ENCODE results near the gene TULP3.

The TULP3 gene

GRCh38 chr12:2912216-2912575 is 21.5 kb downstream of the TULP3 start:
- Histone ChIP-seq H3K4me3 (replicated peaks; ENCODE audit: insufficient read depth, low read length) (no peak overlapping the region), H3K27ac (replicated peaks) (no peak overlapping the region), H3K27me3 (ENCODE audit: insufficient read depth, poor library complexity, severe bottlenecking) (no peaks in the 10 kb centered on the region)
- TF ChIP-seq, protein P1, sequence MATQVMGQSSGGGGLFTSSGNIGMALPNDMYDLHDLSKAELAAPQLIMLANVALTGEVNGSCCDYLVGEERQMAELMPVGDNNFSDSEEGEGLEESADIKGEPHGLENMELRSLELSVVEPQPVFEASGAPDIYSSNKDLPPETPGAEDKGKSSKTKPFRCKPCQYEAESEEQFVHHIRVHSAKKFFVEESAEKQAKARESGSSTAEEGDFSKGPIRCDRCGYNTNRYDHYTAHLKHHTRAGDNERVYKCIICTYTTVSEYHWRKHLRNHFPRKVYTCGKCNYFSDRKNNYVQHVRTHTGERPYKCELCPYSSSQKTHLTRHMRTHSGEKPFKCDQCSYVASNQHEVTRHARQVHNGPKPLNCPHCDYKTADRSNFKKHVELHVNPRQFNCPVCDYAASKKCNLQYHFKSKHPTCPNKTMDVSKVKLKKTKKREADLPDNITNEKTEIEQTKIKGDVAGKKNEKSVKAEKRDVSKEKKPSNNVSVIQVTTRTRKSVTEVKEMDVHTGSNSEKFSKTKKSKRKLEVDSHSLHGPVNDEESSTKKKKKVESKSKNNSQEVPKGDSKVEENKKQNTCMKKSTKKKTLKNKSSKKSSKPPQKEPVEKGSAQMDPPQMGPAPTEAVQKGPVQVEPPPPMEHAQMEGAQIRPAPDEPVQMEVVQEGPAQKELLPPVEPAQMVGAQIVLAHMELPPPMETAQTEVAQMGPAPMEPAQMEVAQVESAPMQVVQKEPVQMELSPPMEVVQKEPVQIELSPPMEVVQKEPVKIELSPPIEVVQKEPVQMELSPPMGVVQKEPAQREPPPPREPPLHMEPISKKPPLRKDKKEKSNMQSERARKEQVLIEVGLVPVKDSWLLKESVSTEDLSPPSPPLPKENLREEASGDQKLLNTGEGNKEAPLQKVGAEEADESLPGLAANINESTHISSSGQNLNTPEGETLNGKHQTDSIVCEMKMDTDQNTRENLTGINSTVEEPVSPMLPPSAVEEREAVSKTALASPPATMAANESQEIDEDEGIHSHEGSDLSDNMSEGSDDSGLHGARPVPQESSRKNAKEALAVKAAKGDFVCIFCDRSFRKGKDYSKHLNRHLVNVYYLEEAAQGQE (IDR thresholded peaks at IDR 0.05; ENCODE audit: insufficient replicate concordance, low read depth): no peak
- TF ChIP-seq POLR2AphosphoS5 (IDR thresholded peaks at IDR 0.05; ENCODE audit: low read depth) (no peak), SPI1 (IDR thresholded peaks at IDR 0.05; ENCODE audit: borderline replicate concordance, low read depth) (no peak), GABPA (IDR thresholded peaks at IDR 0.05; ENCODE audit: low read depth) (no peak), CTCF (IDR thresholded peaks at IDR 0.05; ENCODE audit: insufficient read depth, low read length) (no peak)
- DNase-seq (ENCODE audit: low read depth in 1 of 2, low spot score in 1 of 2): no peak

DNA sequence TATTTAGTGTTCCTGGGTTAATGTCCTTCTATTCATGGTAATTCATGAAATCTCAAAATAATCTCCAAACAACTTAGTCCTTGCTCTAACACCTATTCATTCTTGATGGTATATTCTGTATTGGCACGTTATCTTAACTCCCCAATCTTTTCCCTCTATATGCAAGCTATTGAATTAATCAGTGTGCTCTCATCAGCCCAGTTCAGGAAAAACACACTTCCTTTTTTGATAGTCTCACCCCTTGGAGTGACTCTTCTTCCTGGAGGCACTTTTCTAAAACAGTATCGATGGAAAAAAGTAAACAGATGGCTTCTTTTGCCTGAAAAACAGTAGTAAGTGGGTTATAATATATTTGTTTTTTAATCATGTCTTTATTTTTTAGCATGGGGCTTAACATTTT is 28.6 kb downstream of the TULP3 start:
- no peak for DNase-seq (ENCODE audit: low read depth in 1 of 2, low spot score in 1 of 2)
- no peak for TF ChIP-seq POLR2AphosphoS5 (IDR thresholded peaks at IDR 0.05; ENCODE audit: low read depth)
- peak; percentile 55; the same call in 1 of the 2 replicates for TF ChIP-seq SPI1 (IDR thresholded peaks at IDR 0.05; ENCODE audit: borderline replicate concordance, low read depth)

GRCh38 chr12:2922329-2922728 is 31.6 kb downstream of the TULP3 start:
- Histone ChIP-seq H3K4me3 (replicated peaks; ENCODE audit: insufficient read depth, low read length) (no peak overlapping the region), H3K27me3 (ENCODE audit: insufficient read depth, poor library complexity, severe bottlenecking) (no peaks in the 10 kb centered on the region), H3K27ac (replicated peaks) (no peak overlapping the region)
- DNase-seq (ENCODE audit: low read depth in 1 of 2, low spot score in 1 of 2): no peak
- TF ChIP-seq GABPA (IDR thresholded peaks at IDR 0.05; ENCODE audit: low read depth): no peak
- TF ChIP-seq CTCF (IDR thresholded peaks at IDR 0.05; ENCODE audit: insufficient read depth, low read length): no peak
- no peak for TF ChIP-seq SPI1 (IDR thresholded peaks at IDR 0.05; ENCODE audit: borderline replicate concordance, low read depth)
- no peak for TF ChIP-seq POLR2AphosphoS5 (IDR thresholded peaks at IDR 0.05; ENCODE audit: low read depth)
- TF ChIP-seq, protein P1 (IDR thresholded peaks at IDR 0.05; ENCODE audit: insufficient replicate concordance, low read depth): no peak

More for the DNA sequence above, 28.6 kb downstream of the TULP3 start:
- H3K27me3 ChIP-seq (ENCODE audit: insufficient read depth, poor library complexity, severe bottlenecking): no peaks in the 10 kb centered on the region
- no peak overlapping the region for H3K27ac ChIP-seq (replicated peaks)
- H3K4me3 ChIP-seq (replicated peaks; ENCODE audit: insufficient read depth, low read length): no peak overlapping the region

DNA sequence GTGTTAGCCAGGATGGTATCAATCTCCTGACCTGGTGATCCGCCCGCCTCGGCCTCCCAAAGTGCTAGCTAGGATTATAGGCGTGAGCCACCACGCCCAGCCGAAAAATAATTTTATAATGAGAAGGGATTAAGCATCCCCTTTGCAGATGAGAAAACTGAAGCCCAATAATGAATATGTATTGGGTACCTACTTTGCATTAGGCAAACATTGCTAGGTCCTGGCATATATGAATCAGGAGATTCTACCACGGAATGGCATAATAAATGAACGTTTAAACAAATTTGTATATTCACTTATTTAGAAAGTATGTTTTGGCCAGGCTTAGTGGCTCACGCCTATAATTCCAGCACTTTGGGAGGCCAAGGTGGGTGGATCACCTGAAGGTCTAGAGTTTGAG is 32.4 kb downstream of the TULP3 start:
- DNase-seq (ENCODE audit: low read depth in 1 of 2, low spot score in 1 of 2): no peak
- TF ChIP-seq SPI1 (IDR thresholded peaks at IDR 0.05; ENCODE audit: borderline replicate concordance, low read depth): no peak
- no peak for TF ChIP-seq CTCF (IDR thresholded peaks at IDR 0.05; ENCODE audit: insufficient read depth, low read length)
- H3K4me3 ChIP-seq (replicated peaks; ENCODE audit: insufficient read depth, low read length): no peak overlapping the region
- H3K27me3 ChIP-seq (ENCODE audit: insufficient read depth, poor library complexity, severe bottlenecking): no peaks in the 10 kb centered on the region
- no peak overlapping the region for H3K27ac ChIP-seq (replicated peaks)
